Caco-2 (cell line): ENCODE measurements around the gene DCUN1D1. TPM values are rescaled to one million over a fixed set of nuclear protein-coding genes. Genes with fewer than 3 reads are reported as not detected.

Experiments used
- BruUV-seq: library from RNA; stranded (reverse); fragments of 400-500 nt; replicated peaks from 2 replicates; lab custom pipeline; 2021; lab: Mats Ljungman, UMichigan
- CTCF ChIA-PET: fragments of 300-600 bp; sonication (Branson Sonifier 250); formaldehyde crosslinking; loops from one replicate; lab custom pipeline; 2022; ENCODE audit warnings: antibody characterized with exemption; lab: Charles Lee
- POLR2A ChIA-PET: fragments of 300-600 bp; sonication (Branson Sonifier 250); formaldehyde crosslinking; loops from one replicate; lab custom pipeline; 2022; ENCODE audit warnings: antibody characterized with exemption; lab: Charles Lee
- DNase-seq, 2 experiments: peaks; one replicate each; pipeline versions ENCODE4 v3.0.0 to v3.0.0-alpha.2; 2020 to 2022
- H3K27me3 ChIP-seq: replicated peaks from 2 replicates; pipeline ENCODE4 v1.6.0; 2011; ENCODE audit warnings: low read length; ENCODE audit not compliant: control insufficient read depth, insufficient read depth
- H3K36me3 ChIP-seq: 2 replicates; pipeline ENCODE4 v1.5.1; 2011; ENCODE audit warnings: low read length; ENCODE audit not compliant: control insufficient read depth, insufficient read depth
- H3K4me1 ChIP-seq: fragments of 250-450 bp; sonication (Bioruptor Pico); 2 replicates; pipeline ENCODE4 v1.5.1; 2020; ENCODE audit warnings: mild to moderate bottlenecking
- H3K4me3 ChIP-seq: 2 replicates; pipeline ENCODE4 v1.5.1; 2011; ENCODE audit warnings: low read depth, mild to moderate bottlenecking, control low read depth, low read length
- H3K9me3 ChIP-seq: fragments of 250-450 bp; sonication (Bioruptor Pico); 2 replicates; pipeline ENCODE4 v1.5.1; 2020; ENCODE audit warnings: mild to moderate bottlenecking, moderate library complexity
- H3K27ac Mint-ChIP-seq: one replicate; pipeline ENCODE4 v1.8.0; 2022; ENCODE audit warnings: mixed read lengths; ENCODE audit not compliant: unreplicated experiment
- H3K27me3 Mint-ChIP-seq: one replicate; pipeline ENCODE4 v1.8.0; 2022; ENCODE audit warnings: mixed read lengths; ENCODE audit not compliant: insufficient read depth, unreplicated experiment
- H3K36me3 Mint-ChIP-seq: one replicate; pipeline ENCODE4 v1.8.0; 2022; ENCODE audit warnings: mild to moderate bottlenecking, mixed read lengths; ENCODE audit not compliant: insufficient read depth, unreplicated experiment
- H3K4me1 Mint-ChIP-seq: one replicate; pipeline ENCODE4 v1.8.0; 2022; ENCODE audit warnings: low read depth, mixed read lengths; ENCODE audit not compliant: unreplicated experiment
- H3K4me3 Mint-ChIP-seq: one replicate; pipeline ENCODE4 v1.8.0; 2022; ENCODE audit warnings: mild to moderate bottlenecking, moderate library complexity, mixed read lengths; ENCODE audit not compliant: unreplicated experiment
- H3K9me3 Mint-ChIP-seq: one replicate; pipeline ENCODE4 v1.8.0; 2022; ENCODE audit warnings: mixed read lengths; ENCODE audit not compliant: unreplicated experiment
- intact Hi-C: fragments of 100-400 bp; cut with micrococcal nuclease; formaldehyde crosslinking; loops from one replicate; pipeline ENCODE4 v1.10.0; 2022; ENCODE audit not compliant: unreplicated experiment
- total RNA-seq: library from RNA; stranded (reverse); gene quantifications from 2 replicates; pipeline ENCODE4 v1.2.3, GENCODE V29; 2022
- TF ChIP-seq, protein P1 (sequence below), 2 experiments: fragments of 200-600 bp in 1 of 2; IDR thresholded peaks; 1 replicate in 1 of 2; 2 replicates in 1 of 2; pipeline versions ENCODE4 v1.5.1 to v1.8.0; 2011 to 2022; ENCODE audit warnings: antibody characterized with exemption in 1 of 2, control low read depth in 1 of 2, inconsistent platforms in 1 of 2, low read depth in 1 of 2, low read length in 1 of 2, mild to moderate bottlenecking in 1 of 2, moderate library complexity in 1 of 2; ENCODE audit not compliant: insufficient read depth in 1 of 2, severe bottlenecking in 1 of 2, unreplicated experiment in 1 of 2

The DCUN1D1 gene
- total RNA-seq, 1 experiment from 2014 or later = 51.2 TPM

DNA sequence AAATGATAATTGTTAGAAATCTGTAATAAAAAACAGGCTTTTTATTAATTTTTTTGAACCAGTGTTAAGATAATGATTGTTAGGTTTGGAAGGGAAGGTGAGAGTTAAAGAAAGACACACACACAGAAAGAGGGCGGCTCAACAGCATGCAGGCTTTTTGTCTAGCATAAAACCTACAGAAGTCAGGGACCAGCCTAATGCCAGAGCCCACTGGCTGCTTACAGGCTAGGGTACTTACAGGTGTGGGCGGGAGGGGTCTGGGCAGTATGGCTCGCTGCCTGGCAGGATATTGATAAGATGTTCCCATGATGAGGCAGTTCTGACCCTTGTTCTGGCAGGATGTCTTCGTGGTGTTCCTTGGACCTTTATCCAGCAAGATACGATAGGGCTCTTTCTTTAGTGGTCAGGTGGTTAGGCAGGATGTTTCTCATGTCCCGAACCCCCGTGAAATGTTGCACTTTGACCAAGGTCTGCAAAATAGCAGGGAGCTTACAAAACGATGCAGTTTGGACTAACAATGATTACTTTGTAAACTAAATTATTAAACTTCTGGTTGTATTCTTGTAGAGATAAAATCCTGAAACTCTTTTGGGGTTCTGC, 84.7 kb downstream of the DCUN1D1 start:
- no peak overlapping the region for H3K4me3 ChIP-seq
- H3K36me3 ChIP-seq = no peaks in the 10 kb centered on the region; the same call in 1 of the 2 replicates
- BruUV-seq = no TSS peak
- DNase-seq = no peak
- no peak overlapping the region for H3K4me3 Mint-ChIP-seq
- peaks cover 6% of the 10 kb centered on the region for H3K36me3 Mint-ChIP-seq
- H3K9me3 Mint-ChIP-seq = no peaks in the 10 kb centered on the region
- H3K27ac Mint-ChIP-seq = no peak overlapping the region
- H3K4me1 ChIP-seq = peaks cover 8% of the 10 kb centered on the region; the same call in 1 of the 2 replicates
- intact Hi-C loops = no loop called here
- TF ChIP-seq, protein P1, sequence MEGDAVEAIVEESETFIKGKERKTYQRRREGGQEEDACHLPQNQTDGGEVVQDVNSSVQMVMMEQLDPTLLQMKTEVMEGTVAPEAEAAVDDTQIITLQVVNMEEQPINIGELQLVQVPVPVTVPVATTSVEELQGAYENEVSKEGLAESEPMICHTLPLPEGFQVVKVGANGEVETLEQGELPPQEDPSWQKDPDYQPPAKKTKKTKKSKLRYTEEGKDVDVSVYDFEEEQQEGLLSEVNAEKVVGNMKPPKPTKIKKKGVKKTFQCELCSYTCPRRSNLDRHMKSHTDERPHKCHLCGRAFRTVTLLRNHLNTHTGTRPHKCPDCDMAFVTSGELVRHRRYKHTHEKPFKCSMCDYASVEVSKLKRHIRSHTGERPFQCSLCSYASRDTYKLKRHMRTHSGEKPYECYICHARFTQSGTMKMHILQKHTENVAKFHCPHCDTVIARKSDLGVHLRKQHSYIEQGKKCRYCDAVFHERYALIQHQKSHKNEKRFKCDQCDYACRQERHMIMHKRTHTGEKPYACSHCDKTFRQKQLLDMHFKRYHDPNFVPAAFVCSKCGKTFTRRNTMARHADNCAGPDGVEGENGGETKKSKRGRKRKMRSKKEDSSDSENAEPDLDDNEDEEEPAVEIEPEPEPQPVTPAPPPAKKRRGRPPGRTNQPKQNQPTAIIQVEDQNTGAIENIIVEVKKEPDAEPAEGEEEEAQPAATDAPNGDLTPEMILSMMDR (IDR thresholded peaks at IDR 0.05; ENCODE audit: insufficient read depth in 1 of 2, low read depth in 1 of 2, low read length in 1 of 2, severe bottlenecking in 1 of 2, unreplicated experiment in 1 of 2) = no peak
- no peaks in the 10 kb centered on the region for H3K27me3 ChIP-seq
- POLR2A ChIA-PET = no interaction called here
- no peaks in the 10 kb centered on the region for H3K27me3 Mint-ChIP-seq
- CTCF ChIA-PET = no interaction called here
- H3K9me3 ChIP-seq = no peaks in the 10 kb centered on the region
- no peaks in the 10 kb centered on the region for H3K4me1 Mint-ChIP-seq

DNA sequence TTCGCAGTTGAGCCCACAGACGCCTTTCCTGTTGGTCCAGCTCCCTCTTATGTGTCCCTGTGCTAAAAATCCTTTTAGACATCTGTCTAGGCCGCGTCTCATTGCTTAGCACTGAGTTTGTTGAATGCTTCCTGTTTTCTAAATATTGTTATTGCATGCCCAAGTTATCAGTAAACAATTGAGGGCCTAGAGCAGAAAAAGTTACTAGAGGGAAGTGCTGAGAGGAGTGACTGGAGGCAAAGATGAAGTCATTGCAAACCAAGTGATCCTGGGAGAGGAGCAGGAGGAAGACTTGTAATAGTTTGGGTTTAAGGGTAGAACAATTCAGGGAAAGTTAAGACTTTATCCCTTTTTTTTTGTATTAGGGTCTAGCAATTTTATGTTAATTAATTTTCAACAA, 88.1 kb downstream of the DCUN1D1 start:
- Mint-ChIP-seq H3K4me1 (no peaks in the 10 kb centered on the region), H3K27ac (no peak overlapping the region), H3K9me3 (no peaks in the 10 kb centered on the region), H3K27me3 (no peaks in the 10 kb centered on the region), H3K36me3 (peaks cover 11% of the 10 kb centered on the region), H3K4me3 (no peak overlapping the region)
- no TSS peak for BruUV-seq
- H3K4me1 ChIP-seq = peaks cover 8% of the 10 kb centered on the region; the same call in 1 of the 2 replicates
- intact Hi-C loops = no loop called here
- H3K36me3 ChIP-seq = no peaks in the 10 kb centered on the region; the same call in 1 of the 2 replicates
- DNase-seq = no peak
- no peak overlapping the region for H3K4me3 ChIP-seq
- ChIA-PET CTCF (no interaction called here), POLR2A (no interaction called here)
- no peaks in the 10 kb centered on the region for H3K9me3 ChIP-seq
- TF ChIP-seq, protein P1 (IDR thresholded peaks at IDR 0.05; ENCODE audit: insufficient read depth in 1 of 2, low read depth in 1 of 2, low read length in 1 of 2, severe bottlenecking in 1 of 2, unreplicated experiment in 1 of 2) = no peak
- H3K27me3 ChIP-seq = no peaks in the 10 kb centered on the region

DNA sequence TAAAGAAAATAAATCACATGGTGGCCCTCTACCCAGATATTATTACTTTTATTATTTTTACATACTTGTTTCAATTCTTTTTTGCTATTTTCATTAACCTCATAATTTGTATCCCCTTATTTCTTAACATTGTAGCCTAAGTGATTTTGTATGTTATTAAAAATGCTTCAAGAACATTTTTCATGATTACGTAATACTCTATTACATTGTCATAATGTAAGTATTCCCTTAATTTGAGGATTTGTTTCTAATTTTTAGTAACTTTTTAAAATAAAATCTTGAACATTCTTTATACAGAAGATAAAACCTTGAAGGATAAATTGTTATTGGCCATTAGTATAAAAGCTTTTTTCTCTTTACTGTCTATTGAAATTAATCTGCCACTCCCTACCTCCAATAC, 89.0 kb downstream of the DCUN1D1 start:
- CTCF ChIA-PET = no interaction called here
- H3K27ac Mint-ChIP-seq = no peak overlapping the region

More for the DNA sequence above, 89.0 kb downstream of the DCUN1D1 start:
- Histone ChIP-seq H3K9me3 (no peaks in the 10 kb centered on the region), H3K4me3 (no peak overlapping the region), H3K36me3 (no peaks in the 10 kb centered on the region; the same call in 1 of the 2 replicates), H3K27me3 (no peaks in the 10 kb centered on the region), H3K4me1 (peaks cover 7% of the 10 kb centered on the region; the same call in 1 of the 2 replicates)
- Mint-ChIP-seq H3K4me3 (no peak overlapping the region), H3K27me3 (no peaks in the 10 kb centered on the region), H3K4me1 (no peaks in the 10 kb centered on the region), H3K9me3 (no peaks in the 10 kb centered on the region), H3K36me3 (peaks cover 11% of the 10 kb centered on the region)
- intact Hi-C loops = no loop called here
- POLR2A ChIA-PET = no interaction called here
- TF ChIP-seq, protein P1 (IDR thresholded peaks at IDR 0.05; ENCODE audit: insufficient read depth in 1 of 2, low read depth in 1 of 2, low read length in 1 of 2, severe bottlenecking in 1 of 2, unreplicated experiment in 1 of 2) = no peak
- BruUV-seq = no TSS peak
- no peak for DNase-seq
